NCI-H1930 (cell line): ENCODE data around the gene DUOXA2.
"Not testable (repeated sequence)": the region's sequence is repeated elsewhere in the genome, so short reads cannot be mapped to it uniquely, and the experiment has no call there.

ENCODE experiments used
- DNase-seq, 2 experiments: peaks; one replicate each; lab custom pipeline; 2025; lab: John Stamatoyannopoulos, UW

Gene DUOXA2

DNA sequence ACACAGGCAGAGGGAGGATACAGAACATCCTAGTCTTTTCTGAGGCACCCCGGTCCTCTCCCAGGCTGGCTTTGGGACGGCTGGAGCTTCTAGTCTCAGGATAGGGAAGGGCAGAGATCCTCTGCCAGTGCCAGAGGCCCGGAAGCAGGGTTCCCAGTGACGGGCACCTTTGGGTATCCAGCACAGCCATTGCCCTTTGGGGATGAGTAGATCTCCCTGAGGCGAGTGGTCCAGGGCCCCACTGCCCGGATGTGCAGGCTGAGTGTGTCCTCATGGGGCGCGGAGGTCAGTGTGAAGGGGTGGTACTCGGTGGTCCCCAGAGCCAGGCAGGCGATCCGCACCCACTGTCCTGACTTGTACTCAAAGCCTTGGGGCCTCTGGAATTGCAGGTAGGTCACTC lies 18.5 kb upstream of the DUOXA2 start:
- no peak for DNase-seq

DNA sequence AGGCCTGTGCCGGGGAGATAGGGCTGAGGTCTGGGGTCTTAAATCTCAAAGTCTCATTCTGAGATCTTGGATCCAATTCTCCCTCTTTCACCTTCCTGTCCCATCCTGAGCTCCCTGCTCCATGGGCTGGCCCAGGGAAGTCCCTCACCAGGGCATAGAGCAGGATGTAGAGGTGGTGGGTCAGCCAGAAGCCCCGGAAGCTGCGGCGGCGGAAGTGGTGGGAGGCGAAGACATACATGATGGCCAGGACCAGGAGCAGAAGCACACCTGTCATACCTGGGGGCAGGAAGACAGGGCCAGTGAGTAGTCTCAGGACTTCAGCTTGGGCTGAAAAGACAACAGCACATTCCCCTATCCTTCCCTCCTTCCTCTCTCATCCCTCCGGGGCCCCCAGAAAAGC lies 16.7 kb upstream of the DUOXA2 start:
- no peak for DNase-seq

DNA sequence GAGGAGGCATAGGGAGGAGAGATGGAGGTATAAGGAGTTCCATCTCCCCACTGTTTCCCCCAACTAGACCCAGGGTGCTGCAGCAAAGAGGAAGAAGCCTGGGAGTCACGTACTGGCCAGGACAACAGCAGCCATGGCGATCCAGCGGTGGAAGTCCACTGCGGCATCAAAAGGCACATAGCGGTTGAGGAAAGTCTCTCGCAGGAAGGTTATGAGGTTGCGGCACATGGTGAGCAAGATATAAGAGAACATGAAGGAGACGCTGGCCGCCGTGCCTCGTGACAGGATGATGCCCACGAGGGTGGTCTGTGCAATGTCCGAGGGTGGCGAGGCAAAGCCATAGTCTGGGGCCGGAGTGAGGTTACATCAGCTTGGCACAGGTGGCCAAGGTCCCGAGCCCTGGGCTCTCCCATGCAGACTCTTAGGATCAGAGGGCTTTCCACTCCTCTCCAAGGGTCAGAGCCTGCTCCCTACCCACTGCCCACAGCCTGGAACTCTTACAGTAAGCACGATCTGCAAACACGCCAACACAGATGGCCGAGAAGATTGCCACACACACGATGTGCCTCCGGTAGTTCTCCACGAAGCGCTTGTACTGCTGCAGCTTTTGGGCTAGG lies 14.5 kb upstream of the DUOXA2 start:
- DNase-seq = no peak

DNA sequence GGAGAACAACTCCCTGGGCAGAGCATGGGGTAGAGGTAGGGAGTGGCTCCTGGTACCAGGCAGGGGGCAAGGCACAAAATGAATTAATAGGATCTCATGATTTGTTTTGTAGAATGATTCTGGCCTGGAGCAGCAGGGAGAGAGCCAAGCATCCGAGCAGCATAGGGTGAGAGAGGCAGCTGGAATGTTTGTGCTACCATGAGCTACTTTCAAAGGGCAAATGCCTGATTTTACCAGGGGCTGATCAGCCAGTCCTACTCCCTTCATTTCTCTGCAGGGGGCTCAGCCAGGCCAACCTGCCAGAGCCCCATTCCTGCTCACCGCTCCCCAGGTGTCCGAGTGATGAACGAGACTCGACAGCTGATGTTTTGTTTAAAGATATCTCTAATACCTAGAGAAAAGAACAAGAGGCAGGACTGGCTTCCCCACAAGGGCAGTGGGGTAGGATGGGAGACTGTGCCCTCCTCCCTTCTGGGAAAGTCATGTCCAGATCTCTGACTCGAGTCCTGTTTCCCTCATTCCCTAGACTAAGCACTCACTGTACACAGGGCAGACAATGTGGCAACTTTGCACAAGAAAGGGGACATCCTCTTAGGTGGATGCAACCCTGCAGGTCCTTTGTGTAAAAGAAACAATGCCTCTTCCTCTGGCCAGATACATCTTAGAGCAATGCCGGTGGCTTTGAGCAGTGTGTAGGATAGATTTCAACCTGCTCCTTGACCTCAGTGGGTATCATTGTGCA lies 13.1 kb upstream of the DUOXA2 start:
- DNase-seq = no peak

DNA sequence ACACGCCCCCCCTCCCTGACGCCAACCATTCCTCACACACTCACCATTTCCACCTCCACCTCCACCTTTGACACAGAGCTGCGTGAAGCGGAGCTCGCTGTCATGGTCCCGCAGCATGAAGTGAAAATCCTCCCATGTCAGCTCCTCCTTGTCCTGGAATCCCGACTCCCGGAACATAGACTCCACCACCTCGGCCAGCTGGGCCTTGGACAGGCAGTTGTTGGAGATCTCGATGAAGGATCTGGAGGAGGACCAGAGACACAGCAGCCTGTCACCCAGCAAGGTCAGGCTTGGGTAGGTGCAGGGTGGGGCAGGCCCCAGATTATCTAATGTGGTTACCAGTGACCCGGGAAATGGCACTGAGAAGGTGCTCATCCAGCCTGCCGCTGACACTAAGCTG lies 12.4 kb upstream of the DUOXA2 start:
- DNase-seq = no peak

DNA sequence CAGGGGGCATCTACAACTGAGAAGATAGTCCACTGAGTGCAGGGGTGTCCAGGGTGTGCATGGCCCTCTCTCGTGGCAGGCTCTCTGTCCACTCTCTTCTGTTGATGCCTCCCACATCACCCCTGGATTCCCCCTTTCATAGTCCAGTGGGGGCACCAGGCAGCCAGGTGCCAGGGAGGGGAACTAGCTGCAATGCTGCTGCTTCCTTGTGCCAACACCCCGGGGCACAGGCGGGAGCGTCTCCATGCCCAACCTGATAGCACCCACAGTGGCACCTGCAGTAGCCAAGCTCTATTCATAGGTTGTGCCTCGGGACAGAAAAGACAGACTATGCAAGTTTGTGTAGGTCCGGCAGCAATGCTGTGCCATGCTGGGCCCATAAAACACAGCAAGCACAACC lies 11.9 kb upstream of the DUOXA2 start:
- DNase-seq = no peak

DNA sequence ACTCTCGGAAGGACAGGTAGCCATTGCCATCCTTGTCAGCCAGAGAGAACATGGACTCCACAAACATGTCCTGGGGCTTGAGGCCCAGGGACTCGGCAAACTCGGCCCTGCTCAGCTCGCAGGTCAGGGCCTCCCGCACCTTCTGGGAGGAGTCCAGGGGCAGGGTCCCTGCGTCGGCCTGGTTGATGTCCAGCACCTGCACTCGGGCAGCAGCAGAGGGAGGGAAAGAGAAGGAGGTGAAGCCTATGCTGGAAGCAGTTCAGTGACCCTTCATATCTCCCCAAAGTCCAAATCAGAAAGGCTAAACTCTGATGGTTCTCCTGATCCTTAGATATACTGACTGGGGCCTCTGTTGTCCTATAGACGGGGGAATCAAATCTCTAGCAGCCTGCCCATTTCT lies 10.0 kb upstream of the DUOXA2 start:
- not testable (repeated sequence) for DNase-seq

DNA sequence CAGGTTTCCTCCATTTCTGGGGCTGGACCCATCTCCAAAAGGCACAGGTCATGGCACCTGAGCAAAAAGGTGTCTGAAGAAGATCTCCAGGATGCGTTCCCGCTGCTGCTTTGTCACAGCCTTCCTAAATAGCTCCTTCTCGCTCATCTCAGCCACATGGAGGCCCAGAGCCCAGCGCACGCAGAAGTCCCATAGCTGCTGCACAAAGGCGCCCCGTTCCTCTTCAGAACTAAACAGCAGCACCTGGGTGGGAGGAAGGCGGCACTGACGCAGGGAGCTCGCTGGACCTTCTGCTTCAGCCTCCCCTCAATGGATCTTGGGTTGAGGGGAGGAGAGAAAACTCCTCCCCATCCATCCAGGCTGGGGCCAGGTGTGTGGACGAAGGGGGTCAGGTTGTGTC lies 8.5 kb upstream of the DUOXA2 start:
- DNase-seq = no peak

DNA sequence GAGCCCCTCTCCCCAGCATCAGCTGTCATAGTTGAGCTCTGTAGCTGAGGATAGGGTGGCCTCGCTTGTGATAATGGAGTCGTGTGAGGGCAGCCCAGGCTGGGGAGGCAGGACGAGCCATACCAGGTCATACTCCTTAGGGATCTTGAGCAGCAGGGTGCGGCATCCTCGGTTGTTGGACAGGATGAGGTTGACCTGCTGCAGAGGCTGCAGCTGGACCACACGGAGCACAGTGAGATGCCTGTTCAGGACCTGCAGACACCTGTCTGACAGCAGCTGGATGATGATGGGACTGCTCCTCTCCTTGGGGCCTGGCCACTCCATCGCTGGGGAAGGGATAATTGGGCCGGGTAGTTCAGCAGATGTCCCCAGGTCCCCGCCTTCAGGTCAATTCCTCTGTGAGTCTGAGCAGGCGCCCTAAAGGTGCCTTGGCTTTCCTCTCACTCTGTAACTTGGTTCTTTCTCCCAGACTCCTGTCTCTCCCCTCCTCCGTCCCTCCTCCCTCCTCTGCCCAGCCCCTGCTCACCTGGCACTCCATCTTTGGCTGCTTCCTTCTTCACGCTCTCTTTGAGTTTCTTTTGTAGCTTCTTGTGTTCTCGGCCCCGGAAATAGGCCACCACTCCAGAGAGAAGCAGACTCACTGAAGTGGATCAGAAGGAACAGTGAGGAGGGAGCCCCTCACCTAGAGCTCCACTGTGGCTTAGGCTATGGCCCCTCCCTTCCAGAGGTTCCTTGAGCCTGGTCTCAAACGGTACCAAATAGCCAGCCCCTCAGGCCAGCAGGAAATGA lies 7.9 kb upstream of the DUOXA2 start:
- no peak for DNase-seq

DNA sequence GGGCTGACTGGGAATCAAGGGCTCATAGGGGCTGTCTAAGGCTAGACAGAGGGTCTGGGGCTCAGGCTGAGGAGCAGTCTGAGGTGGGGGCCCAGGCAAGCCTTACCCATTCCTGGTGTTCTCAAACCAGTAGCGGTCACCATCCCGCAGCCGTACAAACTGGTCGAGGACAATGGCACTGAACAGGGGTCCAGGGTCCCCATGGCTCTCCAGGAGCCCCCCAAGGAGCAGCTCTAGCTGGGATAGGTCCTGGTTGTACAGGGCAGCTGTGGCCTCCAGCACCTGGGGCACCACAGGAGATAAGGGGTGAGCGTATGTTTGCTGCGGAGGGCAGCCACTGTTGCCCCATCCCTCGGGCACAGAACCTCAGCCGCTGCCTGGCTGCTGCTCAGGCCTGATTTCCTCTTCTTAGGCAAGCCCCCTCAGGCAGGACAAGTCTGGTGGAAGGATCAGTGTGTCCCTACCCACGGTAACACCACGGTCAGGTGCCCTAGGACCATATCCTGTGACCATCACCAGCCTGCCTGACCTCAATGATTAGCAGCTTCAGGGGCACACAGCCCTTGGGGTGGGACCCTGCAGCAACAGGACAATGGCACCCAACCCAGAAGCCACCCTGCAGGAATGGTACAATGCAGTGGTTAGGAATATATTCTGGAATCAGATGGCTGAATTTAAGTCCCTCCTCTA lies 6.0 kb upstream of the DUOXA2 start:
- no peak for DNase-seq

DNA sequence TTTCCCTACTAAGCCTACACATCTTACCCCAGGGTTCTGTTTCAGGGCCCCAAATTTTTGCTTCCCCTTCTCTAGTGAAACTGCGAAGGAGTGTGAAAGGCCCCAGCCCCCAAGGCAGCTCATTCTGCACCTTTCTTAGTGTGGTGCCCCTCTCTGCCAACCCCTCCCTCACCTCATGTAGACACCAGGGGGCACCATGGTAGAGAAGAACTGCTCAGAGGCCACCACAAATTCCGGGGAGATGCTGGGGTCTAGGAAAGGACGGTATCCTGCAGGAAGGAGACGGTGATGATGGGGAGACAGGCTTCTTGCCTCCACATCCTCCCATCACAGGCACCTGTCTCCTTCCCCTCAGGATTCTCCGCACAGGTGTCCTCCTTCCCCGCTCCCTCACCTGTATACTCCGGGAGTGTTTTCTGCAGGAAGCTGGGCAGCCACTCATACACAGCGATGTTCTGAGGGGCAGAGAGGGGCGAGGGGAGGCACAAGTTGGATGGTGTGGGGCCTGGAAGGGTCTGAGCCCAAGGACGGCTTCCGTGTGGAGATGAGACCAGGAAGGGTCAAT lies 3.8 kb upstream of the DUOXA2 start:
- peak in 1 of 2 experiments; percentile 2 for DNase-seq

DNA sequence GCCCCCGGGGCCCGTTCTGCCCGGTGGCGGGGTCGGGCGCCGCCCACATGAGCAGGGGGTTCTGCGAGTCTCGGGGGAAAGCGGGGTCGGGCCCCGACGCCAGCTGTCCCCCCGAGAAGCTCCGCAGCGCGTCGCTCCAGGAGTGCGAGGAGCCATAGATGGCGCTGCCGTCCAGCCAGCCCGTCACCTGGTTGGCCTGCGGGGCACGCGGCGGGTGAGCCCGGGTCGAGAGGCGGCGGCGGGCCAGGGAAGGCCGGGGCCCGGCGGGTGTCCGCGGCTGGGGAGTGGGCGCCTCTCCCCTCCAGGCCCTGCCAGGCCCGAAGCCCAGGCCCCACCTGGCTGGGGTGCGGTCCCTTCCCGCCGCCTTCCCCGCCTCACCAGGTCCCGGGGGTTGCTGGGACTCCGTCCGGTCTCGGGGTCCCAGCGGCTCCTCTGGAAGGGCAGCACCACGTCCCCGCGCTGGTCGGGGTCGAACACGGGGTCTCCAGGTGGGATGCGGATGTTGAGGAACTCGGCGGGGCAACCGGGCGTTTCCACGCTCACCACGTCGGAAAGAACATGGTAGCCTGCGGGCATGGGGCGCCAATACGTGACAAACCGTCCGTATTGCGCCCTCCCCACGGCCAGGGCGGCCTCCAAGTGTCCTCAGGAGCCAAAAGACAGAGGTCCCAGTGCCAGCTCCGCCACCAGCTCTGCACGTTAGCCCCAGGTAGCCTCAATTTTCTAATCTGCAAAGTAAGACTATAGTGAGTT lies 2.6 kb upstream of the DUOXA2 start:
- DNase-seq = peak in 1 of 2 experiments; percentile 28

DNA sequence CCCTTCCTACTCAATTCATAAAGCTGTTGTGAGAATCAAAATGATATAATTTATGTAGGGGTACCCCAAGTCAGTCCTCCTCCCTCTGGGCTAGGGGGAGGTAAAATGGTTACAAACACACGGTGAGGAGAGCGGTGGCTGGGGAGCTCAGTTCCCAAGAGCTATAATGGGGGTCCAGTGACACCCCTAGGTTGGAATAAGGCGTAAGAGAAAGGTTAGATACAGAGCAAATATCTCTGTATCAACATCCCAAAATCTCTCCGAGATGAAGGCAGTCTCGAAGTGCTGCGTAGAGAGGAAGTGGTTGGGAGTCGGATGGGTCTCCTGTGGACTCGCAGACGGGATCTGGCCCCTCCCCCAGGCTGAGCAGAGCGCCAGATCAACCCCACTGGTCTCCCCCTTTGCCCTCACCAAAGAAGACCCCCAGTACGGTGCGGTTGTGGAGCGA lies 2.0 kb upstream of the DUOXA2 start:
- no peak for DNase-seq

DNA sequence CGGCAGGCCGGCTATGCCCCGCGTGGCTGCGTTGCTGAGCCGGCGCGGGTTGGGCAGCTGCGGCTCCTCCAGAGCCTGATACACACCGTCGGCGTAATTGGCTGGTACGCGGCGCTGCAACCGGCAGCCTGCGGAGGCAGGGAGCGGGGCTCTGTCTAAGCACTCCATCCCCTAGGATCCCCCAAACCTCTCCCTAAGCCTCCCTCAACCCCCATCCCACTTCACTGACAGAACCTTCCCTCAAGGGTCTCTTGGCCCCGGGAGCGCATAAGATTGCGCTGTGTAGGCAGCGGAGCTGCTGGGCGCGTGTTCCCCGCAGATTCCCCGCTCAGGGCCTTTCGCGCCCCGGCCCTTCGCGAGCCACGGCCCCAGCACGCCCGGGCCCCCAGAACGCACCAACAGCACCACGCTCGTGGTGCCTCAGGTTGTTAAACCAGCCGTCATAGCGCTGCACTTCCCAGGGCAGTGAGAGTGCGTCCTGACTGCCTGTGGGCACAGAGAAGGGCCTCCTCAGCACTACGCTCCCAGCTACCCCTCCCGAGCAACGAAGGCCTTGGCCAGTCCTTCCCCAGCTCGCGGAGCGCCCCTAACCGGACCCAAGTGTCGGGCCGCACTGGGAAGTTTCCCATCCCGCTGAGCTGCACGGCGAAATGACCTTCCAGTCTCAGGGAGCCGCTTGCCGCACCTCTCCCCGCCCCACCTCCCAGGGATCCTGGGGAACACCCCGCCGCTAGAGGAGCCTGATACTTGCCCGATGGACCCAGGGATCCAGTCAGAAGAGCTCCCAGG lies 1.3 kb upstream of the DUOXA2 start:
- DNase-seq = peak in 1 of 2 experiments; percentile 27

DNA sequence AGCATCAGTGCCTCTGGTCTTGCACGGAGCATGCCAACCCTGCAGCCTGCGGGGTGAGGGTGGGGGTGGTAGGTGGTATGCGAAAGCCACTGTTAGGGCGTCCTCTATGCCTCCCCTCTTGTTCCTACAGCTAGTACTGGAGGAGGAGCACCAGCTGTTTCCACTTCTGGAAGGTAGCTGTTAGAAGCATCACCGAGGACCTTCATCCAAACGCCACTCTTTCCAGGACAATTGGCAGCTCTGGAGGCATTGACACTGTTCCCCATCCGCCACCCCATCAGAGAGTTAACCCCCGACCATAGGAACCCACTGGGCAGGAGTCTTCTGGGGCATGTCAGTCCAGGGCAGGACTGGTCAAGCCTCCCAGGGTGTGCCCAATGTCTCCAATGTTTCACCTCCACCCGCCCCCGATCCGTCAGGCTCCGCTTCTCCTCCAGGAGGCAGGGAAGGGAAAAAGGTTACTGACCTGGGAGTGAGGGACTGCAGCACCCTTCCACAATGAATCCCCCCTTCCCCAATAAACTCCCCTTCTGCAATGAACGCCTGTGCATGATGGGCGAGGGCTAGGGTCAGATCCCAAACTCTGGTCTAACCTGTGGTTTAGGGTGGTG lies 641 bp upstream of the DUOXA2 start:
- no peak for DNase-seq

DNA sequence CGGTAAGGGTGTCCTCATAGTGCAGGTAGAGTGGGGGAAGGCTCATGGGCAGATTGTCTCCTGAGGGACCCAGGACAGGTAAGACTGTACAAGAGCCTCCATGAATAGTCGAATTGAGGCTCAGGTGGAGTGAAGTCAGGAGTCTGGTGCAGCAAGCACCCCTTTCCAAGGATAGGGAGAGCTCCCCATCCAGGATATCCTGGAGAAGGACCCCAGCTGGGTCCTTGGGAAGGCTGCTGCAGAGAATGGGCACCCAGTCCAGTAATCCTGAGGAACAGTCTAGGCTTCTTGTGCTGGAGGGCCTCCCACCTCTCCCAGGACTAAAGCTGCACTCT lies 592 bp downstream of the DUOXA2 start:
- no peak for DNase-seq

DNA sequence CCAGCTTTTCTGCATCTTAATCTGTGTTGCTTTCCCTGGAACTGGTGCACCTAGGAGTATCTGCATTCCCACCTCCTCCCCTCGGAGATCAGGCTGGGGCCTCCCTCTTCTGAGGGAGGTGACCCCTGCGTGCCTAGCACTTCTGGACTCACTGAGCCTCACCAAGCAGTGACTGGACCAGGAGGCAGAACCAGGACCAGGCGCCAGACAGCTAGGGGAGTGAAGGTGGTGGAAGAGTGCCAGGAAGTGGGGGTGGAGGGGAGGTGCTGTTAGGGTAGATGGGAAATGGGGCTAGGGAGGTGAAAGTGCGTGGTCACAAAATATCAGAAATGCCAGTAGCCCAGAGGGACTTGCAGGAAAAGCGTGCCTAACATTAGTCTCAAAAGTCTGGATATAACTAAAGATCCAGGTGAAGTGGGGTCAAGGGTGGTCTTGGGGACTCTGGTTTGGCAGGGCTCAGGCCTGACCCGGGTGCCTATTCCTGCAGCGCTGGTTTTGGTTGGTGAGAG lies 1.2 kb downstream of the DUOXA2 start:
- DNase-seq = no peak

DNA sequence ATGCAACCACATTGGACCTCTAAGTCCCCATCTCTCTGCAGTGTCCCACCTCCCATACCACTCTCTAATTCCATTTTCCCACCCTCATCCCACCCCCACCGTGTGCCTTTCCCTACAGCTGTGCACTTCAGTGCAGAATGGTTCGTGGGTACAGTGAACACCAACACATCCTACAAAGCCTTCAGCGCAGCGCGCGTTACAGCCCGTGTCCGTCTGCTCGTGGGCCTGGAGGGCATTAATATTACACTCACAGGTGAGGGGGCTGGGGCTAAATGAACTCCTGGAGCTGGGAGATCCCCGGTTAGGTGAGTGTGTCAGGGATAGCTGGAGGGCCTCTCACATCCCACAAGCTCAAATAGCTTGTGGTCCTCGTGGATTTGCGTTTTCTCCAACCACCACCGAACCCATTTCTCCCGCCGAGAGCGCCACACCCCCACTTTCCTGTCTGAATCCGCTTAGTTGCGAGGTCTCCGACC lies 1.9 kb downstream of the DUOXA2 start:
- no peak for DNase-seq

DNA sequence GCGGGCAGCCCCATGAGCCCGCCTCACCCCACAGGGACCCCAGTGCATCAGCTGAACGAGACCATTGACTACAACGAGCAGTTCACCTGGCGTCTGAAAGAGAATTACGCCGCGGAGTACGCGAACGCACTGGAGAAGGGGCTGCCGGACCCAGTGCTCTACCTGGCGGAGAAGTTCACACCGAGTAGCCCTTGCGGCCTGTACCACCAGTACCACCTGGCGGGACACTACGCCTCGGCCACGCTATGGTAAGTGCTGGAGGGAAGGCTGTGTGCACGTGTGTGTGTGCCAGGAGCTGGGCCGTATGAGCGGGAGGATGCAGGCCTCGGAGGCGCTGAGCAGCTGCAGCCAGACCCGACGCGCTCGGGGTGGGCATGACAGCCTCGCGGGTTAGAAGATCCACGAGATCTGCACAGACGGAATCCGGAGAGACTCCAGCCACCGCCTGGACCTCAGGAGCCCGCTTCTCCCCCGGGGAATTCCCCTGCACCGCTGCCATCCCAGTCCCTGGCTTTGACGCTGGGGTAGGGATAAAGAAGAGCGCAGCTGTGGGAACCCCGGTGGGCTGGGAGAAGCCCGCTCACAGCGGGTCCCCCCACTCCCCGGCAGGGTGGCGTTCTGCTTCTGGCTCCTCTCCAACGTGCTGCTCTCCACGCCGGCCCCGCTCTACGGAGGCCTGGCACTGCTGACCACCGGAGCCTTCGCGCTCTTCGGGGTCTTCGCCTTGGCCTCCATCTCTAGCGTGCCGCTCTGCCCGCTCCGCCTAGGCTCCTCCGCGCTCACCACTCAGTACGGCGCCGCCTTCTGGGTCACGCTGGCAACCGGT lies 2.6 kb downstream of the DUOXA2 start:
- DNase-seq = no peak
